ENCODE results near the gene CXADR.
A peak's percentile ranks its signal among the peaks of the same experiment; 100 is the strongest.

Gene CXADR

DNA sequence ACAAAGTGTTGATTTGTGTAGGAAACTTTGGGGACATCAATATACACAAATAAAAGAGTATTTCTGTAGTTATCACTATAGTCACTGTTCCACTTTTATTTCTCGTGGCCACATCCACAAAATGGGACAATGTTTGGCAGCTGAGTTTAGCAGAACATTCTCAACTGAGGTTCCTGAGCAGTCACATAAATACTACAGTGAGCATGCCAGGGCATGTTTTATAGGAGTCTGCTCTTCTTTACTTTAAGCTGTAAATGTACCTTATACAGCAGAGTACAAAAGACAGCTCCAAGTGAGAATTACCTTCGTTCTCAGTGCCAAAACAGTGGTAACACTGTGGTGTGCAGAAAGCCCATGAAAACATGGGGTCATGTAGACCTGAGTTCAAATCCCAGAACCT, 94.8 kb downstream of the CXADR start:
- TF ChIP-seq ZNF8 (CRISPR knock-in tag; IDR thresholded peaks at IDR 0.05) (no peak), TCF4 (CRISPR knock-in tag; IDR thresholded peaks at IDR 0.05; ENCODE audit: borderline replicate concordance) (no peak), PPARA (CRISPR knock-in tag; IDR thresholded peaks at IDR 0.05; ENCODE audit: borderline replicate concordance) (no peak), ZNF70 (CRISPR knock-in tag; IDR thresholded peaks at IDR 0.05) (no peak), ISL1 (CRISPR knock-in tag; IDR thresholded peaks at IDR 0.05) (no peak), ZFP3 (CRISPR knock-in tag; IDR thresholded peaks at IDR 0.05) (no peak), ESRRG (CRISPR knock-in tag; IDR thresholded peaks at IDR 0.05) (no peak), ZNF565 (CRISPR knock-in tag; conservative IDR thresholded peaks at IDR 0.05; ENCODE audit: low read depth) (no peak), RARB (CRISPR knock-in tag; IDR thresholded peaks at IDR 0.05) (no peak), SNAI2 (CRISPR knock-in tag; IDR thresholded peaks at IDR 0.05) (no peak), CSDC2 (CRISPR knock-in tag; IDR thresholded peaks at IDR 0.05) (no peak), GLIS3 (CRISPR knock-in tag; IDR thresholded peaks at IDR 0.05) (no peak)
- TF ChIP-seq, protein P1, sequence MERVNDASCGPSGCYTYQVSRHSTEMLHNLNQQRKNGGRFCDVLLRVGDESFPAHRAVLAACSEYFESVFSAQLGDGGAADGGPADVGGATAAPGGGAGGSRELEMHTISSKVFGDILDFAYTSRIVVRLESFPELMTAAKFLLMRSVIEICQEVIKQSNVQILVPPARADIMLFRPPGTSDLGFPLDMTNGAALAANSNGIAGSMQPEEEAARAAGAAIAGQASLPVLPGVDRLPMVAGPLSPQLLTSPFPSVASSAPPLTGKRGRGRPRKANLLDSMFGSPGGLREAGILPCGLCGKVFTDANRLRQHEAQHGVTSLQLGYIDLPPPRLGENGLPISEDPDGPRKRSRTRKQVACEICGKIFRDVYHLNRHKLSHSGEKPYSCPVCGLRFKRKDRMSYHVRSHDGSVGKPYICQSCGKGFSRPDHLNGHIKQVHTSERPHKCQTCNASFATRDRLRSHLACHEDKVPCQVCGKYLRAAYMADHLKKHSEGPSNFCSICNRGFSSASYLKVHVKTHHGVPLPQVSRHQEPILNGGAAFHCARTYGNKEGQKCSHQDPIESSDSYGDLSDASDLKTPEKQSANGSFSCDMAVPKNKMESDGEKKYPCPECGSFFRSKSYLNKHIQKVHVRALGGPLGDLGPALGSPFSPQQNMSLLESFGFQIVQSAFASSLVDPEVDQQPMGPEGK (CRISPR knock-in tag; IDR thresholded peaks at IDR 0.05; ENCODE audit: borderline replicate concordance), result no peak
- TF ChIP-seq, protein P2, sequence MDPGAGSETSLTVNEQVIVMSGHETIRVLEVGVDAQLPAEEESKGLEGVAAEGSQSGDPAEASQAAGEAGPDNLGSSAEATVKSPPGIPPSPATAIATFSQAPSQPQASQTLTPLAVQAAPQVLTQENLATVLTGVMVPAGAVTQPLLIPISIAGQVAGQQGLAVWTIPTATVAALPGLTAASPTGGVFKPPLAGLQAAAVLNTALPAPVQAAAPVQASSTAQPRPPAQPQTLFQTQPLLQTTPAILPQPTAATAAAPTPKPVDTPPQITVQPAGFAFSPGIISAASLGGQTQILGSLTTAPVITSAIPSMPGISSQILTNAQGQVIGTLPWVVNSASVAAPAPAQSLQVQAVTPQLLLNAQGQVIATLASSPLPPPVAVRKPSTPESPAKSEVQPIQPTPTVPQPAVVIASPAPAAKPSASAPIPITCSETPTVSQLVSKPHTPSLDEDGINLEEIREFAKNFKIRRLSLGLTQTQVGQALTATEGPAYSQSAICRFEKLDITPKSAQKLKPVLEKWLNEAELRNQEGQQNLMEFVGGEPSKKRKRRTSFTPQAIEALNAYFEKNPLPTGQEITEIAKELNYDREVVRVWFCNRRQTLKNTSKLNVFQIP (CRISPR knock-in tag; IDR thresholded peaks at IDR 0.05; ENCODE audit: borderline replicate concordance, low read depth), result no peak
- TF ChIP-seq, protein P3, sequence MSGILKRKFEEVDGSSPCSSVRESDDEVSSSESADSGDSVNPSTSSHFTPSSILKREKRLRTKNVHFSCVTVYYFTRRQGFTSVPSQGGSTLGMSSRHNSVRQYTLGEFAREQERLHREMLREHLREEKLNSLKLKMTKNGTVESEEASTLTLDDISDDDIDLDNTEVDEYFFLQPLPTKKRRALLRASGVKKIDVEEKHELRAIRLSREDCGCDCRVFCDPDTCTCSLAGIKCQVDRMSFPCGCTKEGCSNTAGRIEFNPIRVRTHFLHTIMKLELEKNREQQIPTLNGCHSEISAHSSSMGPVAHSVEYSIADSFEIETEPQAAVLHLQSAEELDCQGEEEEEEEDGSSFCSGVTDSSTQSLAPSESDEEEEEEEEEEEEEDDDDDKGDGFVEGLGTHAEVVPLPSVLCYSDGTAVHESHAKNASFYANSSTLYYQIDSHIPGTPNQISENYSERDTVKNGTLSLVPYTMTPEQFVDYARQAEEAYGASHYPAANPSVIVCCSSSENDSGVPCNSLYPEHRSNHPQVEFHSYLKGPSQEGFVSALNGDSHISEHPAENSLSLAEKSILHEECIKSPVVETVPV (CRISPR knock-in tag; IDR thresholded peaks at IDR 0.05), result no peak
- TF ChIP-seq, protein P4, sequence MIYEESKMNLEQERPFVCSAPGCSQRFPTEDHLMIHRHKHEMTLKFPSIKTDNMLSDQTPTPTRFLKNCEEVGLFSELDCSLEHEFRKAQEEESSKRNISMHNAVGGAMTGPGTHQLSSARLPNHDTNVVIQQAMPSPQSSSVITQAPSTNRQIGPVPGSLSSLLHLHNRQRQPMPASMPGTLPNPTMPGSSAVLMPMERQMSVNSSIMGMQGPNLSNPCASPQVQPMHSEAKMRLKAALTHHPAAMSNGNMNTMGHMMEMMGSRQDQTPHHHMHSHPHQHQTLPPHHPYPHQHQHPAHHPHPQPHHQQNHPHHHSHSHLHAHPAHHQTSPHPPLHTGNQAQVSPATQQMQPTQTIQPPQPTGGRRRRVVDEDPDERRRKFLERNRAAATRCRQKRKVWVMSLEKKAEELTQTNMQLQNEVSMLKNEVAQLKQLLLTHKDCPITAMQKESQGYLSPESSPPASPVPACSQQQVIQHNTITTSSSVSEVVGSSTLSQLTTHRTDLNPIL (CRISPR knock-in tag; IDR thresholded peaks at IDR 0.05; ENCODE audit: low read depth), result no peak
- TF ChIP-seq, protein P5, sequence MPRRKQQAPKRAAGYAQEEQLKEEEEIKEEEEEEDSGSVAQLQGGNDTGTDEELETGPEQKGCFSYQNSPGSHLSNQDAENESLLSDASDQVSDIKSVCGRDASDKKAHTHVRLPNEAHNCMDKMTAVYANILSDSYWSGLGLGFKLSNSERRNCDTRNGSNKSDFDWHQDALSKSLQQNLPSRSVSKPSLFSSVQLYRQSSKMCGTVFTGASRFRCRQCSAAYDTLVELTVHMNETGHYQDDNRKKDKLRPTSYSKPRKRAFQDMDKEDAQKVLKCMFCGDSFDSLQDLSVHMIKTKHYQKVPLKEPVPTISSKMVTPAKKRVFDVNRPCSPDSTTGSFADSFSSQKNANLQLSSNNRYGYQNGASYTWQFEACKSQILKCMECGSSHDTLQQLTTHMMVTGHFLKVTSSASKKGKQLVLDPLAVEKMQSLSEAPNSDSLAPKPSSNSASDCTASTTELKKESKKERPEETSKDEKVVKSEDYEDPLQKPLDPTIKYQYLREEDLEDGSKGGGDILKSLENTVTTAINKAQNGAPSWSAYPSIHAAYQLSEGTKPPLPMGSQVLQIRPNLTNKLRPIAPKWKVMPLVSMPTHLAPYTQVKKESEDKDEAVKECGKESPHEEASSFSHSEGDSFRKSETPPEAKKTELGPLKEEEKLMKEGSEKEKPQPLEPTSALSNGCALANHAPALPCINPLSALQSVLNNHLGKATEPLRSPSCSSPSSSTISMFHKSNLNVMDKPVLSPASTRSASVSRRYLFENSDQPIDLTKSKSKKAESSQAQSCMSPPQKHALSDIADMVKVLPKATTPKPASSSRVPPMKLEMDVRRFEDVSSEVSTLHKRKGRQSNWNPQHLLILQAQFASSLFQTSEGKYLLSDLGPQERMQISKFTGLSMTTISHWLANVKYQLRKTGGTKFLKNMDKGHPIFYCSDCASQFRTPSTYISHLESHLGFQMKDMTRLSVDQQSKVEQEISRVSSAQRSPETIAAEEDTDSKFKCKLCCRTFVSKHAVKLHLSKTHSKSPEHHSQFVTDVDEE (CRISPR knock-in tag; IDR thresholded peaks at IDR 0.05), result no peak
- no peak for ATAC-seq

DNA sequence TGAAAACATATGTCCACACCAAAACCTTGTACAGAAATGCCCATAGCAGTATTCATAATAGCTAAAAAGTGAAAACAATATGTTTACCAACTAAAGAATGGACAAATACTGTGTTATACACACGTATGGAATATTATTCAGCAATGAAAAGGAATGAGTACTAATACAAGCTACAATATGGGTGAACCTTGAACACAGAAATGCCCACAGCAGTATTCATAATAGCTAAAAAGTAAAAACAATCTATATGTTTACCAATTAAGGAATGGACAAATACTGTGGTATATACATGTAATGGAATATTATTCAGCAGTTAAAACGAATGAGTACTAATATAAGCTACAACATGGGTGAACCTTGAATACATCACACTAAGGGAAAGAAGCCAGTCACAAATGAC, 96.8 kb downstream of the CXADR start:
- TF ChIP-seq SNAI2 (CRISPR knock-in tag; IDR thresholded peaks at IDR 0.05), result no peak
- TF ChIP-seq, protein P5 (CRISPR knock-in tag; IDR thresholded peaks at IDR 0.05), result no peak
- peak; percentile 76 for TF ChIP-seq ZNF8 (CRISPR knock-in tag; IDR thresholded peaks at IDR 0.05)

DNA sequence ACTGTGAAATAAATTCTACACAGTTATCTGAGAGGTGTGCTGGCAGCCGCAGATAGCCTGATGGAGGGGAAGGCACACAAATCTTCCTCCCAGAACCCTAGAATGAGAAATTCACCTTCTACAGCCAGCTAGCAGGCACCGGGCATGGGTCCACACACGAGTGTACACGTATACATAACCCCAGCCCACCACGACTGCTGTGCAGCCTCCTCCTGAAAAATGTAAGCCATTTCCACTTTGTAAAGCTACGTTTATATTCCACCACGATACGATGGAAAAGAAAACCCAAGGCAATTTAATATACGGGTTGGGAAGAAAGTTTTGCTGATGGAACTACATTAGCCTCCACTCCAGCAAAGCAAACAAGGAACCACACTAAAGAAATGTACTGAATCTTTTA, 98.1 kb downstream of the CXADR start:
- peak; percentile 8; the same call in 2 of the 3 replicates for ATAC-seq
- TF ChIP-seq RARB (CRISPR knock-in tag; IDR thresholded peaks at IDR 0.05), result no peak
- TF ChIP-seq, protein P5 (CRISPR knock-in tag; IDR thresholded peaks at IDR 0.05), result no peak
- TF ChIP-seq ZNF70 (CRISPR knock-in tag; IDR thresholded peaks at IDR 0.05), result no peak
- TF ChIP-seq SNAI2 (CRISPR knock-in tag; IDR thresholded peaks at IDR 0.05), result no peak
- TF ChIP-seq ZNF565 (CRISPR knock-in tag; conservative IDR thresholded peaks at IDR 0.05; ENCODE audit: low read depth), result no peak
- TF ChIP-seq ESRRG (CRISPR knock-in tag; IDR thresholded peaks at IDR 0.05), result no peak
- no peak for TF ChIP-seq TOX (CRISPR knock-in tag; IDR thresholded peaks at IDR 0.05; ENCODE audit: borderline replicate concordance)
- TF ChIP-seq ZFP3 (CRISPR knock-in tag; IDR thresholded peaks at IDR 0.05), result no peak
- TF ChIP-seq CSDC2 (CRISPR knock-in tag; IDR thresholded peaks at IDR 0.05), result no peak
- TF ChIP-seq GLIS3 (CRISPR knock-in tag; IDR thresholded peaks at IDR 0.05), result no peak
- no peak for TF ChIP-seq TCF4 (CRISPR knock-in tag; IDR thresholded peaks at IDR 0.05; ENCODE audit: borderline replicate concordance)
- TF ChIP-seq ISL1 (CRISPR knock-in tag; IDR thresholded peaks at IDR 0.05), result no peak
- no peak for TF ChIP-seq BACH2 (CRISPR knock-in tag; IDR thresholded peaks at IDR 0.05; ENCODE audit: borderline replicate concordance)
- TF ChIP-seq, protein P1 (CRISPR knock-in tag; IDR thresholded peaks at IDR 0.05; ENCODE audit: borderline replicate concordance), result no peak

More for the DNA sequence above, 96.8 kb downstream of the CXADR start:
- ATAC-seq, result no peak
